HCT116 (cell line): ENCODE results near the gene DOCK2. TPM values are rescaled to one million over a fixed set of nuclear protein-coding genes. Genes with fewer than 3 reads are reported as not detected.

Experiments used
- ATAC-seq: fragments of 200-7000 bp; cut with Tn5 transposase; 2 replicates; pipeline ENCODE4 v1.9.1; 2020; ENCODE audit warnings: mild to moderate bottlenecking, moderate library complexity
- BruUV-seq: library from RNA; stranded (reverse); fragments of 400-500 nt; replicated peaks from 2 replicates; lab custom pipeline; 2021; lab: Mats Ljungman, UMichigan
- CTCF ChIA-PET: fragments of 300-600 bp; sonication (Branson Sonifier 250); formaldehyde crosslinking; loops from one replicate; lab custom pipeline; 2021; ENCODE audit warnings: antibody characterized with exemption; lab: Charles Lee
- POLR2A ChIA-PET: fragments of 300-600, 350-600 bp; sonication (Branson Sonifier 250); formaldehyde crosslinking; loops from one replicate; lab custom pipeline; 2021; ENCODE audit warnings: antibody characterized with exemption; lab: Charles Lee
- RAD21 ChIA-PET, 2 experiments: fragments of 300-600 bp; sonication (Branson Sonifier 250); formaldehyde crosslinking; loops; one replicate each; lab custom pipeline; 2023; ENCODE audit warnings: low total read pairs in 2 of 2; ENCODE audit not compliant: uncharacterized antibody in 2 of 2, unreplicated experiment in 2 of 2, low non-redundant PET in 1 of 2; lab: Charles Lee
- DNase-seq: peaks from one replicate; pipeline ENCODE4 v3.0.0-alpha.2; 2010; ENCODE audit warnings: low read depth, low spot score
- H2AFZ ChIP-seq: fragments of 200-600 bp; shearing (Covaris generic), sonication (generic); 2 replicates; pipeline ENCODE4 v1.6.1; 2017; ENCODE audit warnings: low read depth, mixed run types, mixed read lengths, antibody characterized with exemption, low read length; ENCODE audit not compliant: poor library complexity, severe bottlenecking
- H3K27ac ChIP-seq: 2 replicates; pipeline ENCODE4 v1.5.1; 2012; ENCODE audit warnings: low read depth, low read length
- H3K27me3 ChIP-seq: fragments of 200-600 bp; sonication (generic); 2 replicates; pipeline ENCODE4 v1.6.1; 2016; ENCODE audit warnings: mixed run types, low read length, mixed read lengths; ENCODE audit not compliant: insufficient read depth
- H3K36me3 ChIP-seq, 2 experiments: fragments of 200-500 bp in 1 of 2; fragments of 200-600 bp in 1 of 2; sonication (Bioruptor generic) in 1 of 2; sonication (generic) in 1 of 2; 2 replicates each; pipeline versions ENCODE4 v1.5.1 to v1.6.1; 2014 to 2016; ENCODE audit warnings: low read length in 2 of 2, inconsistent platforms in 1 of 2, mixed read lengths in 1 of 2, mixed run types in 1 of 2; ENCODE audit not compliant: insufficient read depth in 2 of 2, control insufficient read depth in 1 of 2
- H3K4me1 ChIP-seq, 2 experiments: fragments of 200-600 bp in 1 of 2; sonication (generic) in 1 of 2; 2 replicates each; pipeline versions ENCODE4 v1.5.1 to v1.6.1; 2012 to 2017; ENCODE audit warnings: low read length in 2 of 2, inconsistent platforms in 1 of 2, mild to moderate bottlenecking in 1 of 2, mixed read lengths in 1 of 2, mixed run types in 1 of 2, moderate library complexity in 1 of 2; ENCODE audit not compliant: insufficient read depth in 2 of 2, control insufficient read depth in 1 of 2
- H3K4me2 ChIP-seq: fragments of 200-600 bp; sonication (generic); 2 replicates; pipeline ENCODE4 v1.6.1; 2017; ENCODE audit warnings: mixed run types, low read length, mixed read lengths
- H3K4me3 ChIP-seq, 2 experiments: fragments of 200-600 bp in 1 of 2; sonication (generic) in 1 of 2; replicated peaks in 1 of 2; 2 replicates each; pipeline ENCODE4 v1.5.1; 2011 to 2016; ENCODE audit warnings: low read length in 2 of 2, control low read depth in 1 of 2, low read depth in 1 of 2, mild to moderate bottlenecking in 1 of 2, mixed read lengths in 1 of 2, mixed run types in 1 of 2
- H3K79me2 ChIP-seq: fragments of 200-600 bp; sonication (generic); 2 replicates; pipeline ENCODE4 v1.6.1; 2017; ENCODE audit warnings: mild to moderate bottlenecking, mixed run types, low read length, moderate library complexity, mixed read lengths; ENCODE audit not compliant: insufficient read depth
- H3K9ac ChIP-seq: fragments of 200-600 bp; sonication (generic); 2 replicates; pipeline ENCODE4 v1.6.1; 2016; ENCODE audit warnings: low read length, mixed read lengths
- H3K9me2 ChIP-seq: fragments of 200-600 bp; sonication (generic), shearing (Covaris generic); 2 replicates; pipeline ENCODE4 v1.6.1; 2017; ENCODE audit warnings: mixed run types, mild to moderate bottlenecking, moderate library complexity; ENCODE audit not compliant: insufficient read depth
- H3K9me3 ChIP-seq, 2 experiments: fragments of 200-500 bp in 1 of 2; fragments of 200-600 bp in 1 of 2; sonication (Bioruptor generic) in 1 of 2; sonication (generic) in 1 of 2; 2 replicates each; pipeline ENCODE4 v1.6.1; 2014 to 2017; ENCODE audit warnings: low read length in 2 of 2, mixed read lengths in 2 of 2, inconsistent platforms in 1 of 2, low read depth in 1 of 2, mild to moderate bottlenecking in 1 of 2, mixed run types in 1 of 2, moderate library complexity in 1 of 2; ENCODE audit not compliant: control insufficient read depth in 1 of 2, insufficient read depth in 1 of 2
- H4K20me1 ChIP-seq: fragments of 200-600 bp; sonication (generic), shearing (Covaris generic); 2 replicates; pipeline ENCODE4 v1.6.1; 2017; ENCODE audit warnings: mixed run types, mild to moderate bottlenecking, moderate library complexity; ENCODE audit not compliant: insufficient read depth
- ATF3 ChIP-seq: IDR thresholded peaks from 2 replicates; pipeline ENCODE4 v1.6.1; 2012
- CBX3 ChIP-seq: IDR thresholded peaks from 2 replicates; pipeline ENCODE4 v1.6.1; 2012; ENCODE audit warnings: low read depth
- CTCF ChIP-seq, 3 experiments: fragments of 200-600 bp in 1 of 3; sonication (generic) in 1 of 3; IDR thresholded peaks in 2 of 3; conservative IDR thresholded peaks in 1 of 3; 2 replicates each; pipeline ENCODE4 v1.5.1; 2012 to 2017; ENCODE audit warnings: low read depth in 2 of 3, low read length in 2 of 3, antibody characterized with exemption in 1 of 3, borderline replicate concordance in 1 of 3, control low read depth in 1 of 3, mild to moderate bottlenecking in 1 of 3, mixed read lengths in 1 of 3, mixed run types in 1 of 3, moderate library complexity in 1 of 3; ENCODE audit not compliant: insufficient read depth in 1 of 3
- EGR1 ChIP-seq: IDR thresholded peaks from 2 replicates; pipeline ENCODE4 v1.6.1; 2012; ENCODE audit warnings: low read depth
- ELF1 ChIP-seq: IDR thresholded peaks from 2 replicates; pipeline ENCODE4 v1.6.1; 2012; ENCODE audit warnings: low read depth, borderline replicate concordance
- EZH2 ChIP-seq: fragments of 200-600 bp; sonication (generic); IDR thresholded peaks from 2 replicates; pipeline ENCODE4 v1.6.1; 2017; ENCODE audit warnings: antibody characterized with exemption, mixed run types
- JUND ChIP-seq: IDR thresholded peaks from 2 replicates; pipeline ENCODE4 v1.6.1; 2012
- MAX ChIP-seq: IDR thresholded peaks from 2 replicates; pipeline ENCODE4 v1.6.1; 2012
- POLR2A ChIP-seq: IDR thresholded peaks from 2 replicates; pipeline ENCODE4 v1.7.0; 2011; ENCODE audit warnings: borderline replicate concordance; ENCODE audit not compliant: insufficient read depth, insufficient read length; ENCODE audit errors: extremely low read depth
- POLR2AphosphoS5 ChIP-seq: IDR thresholded peaks from 2 replicates; pipeline ENCODE4 v1.6.1; 2011; ENCODE audit warnings: mild to moderate bottlenecking, low read depth, low read length, moderate library complexity
- RAD21 ChIP-seq: IDR thresholded peaks from 2 replicates; pipeline ENCODE4 v1.6.1; 2012; ENCODE audit warnings: low read depth, mild to moderate bottlenecking
- REST ChIP-seq: IDR thresholded peaks from 2 replicates; pipeline ENCODE4 v1.6.1; 2012; ENCODE audit warnings: low read depth
- SP1 ChIP-seq: IDR thresholded peaks from 2 replicates; pipeline ENCODE4 v1.6.1; 2012; ENCODE audit warnings: low read depth
- TCF7L2 ChIP-seq: IDR thresholded peaks from 2 replicates; pipeline ENCODE4 v1.7.0; 2011; ENCODE audit warnings: borderline replicate concordance, inconsistent platforms; ENCODE audit not compliant: insufficient read depth, insufficient read length; ENCODE audit errors: extremely low read depth
- YY1 ChIP-seq: IDR thresholded peaks from 2 replicates; pipeline ENCODE4 v1.6.1; 2011; ENCODE audit warnings: low read length, low read depth, moderate library complexity, mild to moderate bottlenecking; ENCODE audit not compliant: insufficient replicate concordance; ENCODE audit errors: extremely low read depth
- ZFX ChIP-seq: fragments of 450-650 bp; IDR thresholded peaks from 2 replicates; pipeline ENCODE4 v1.6.1; 2017
- intact Hi-C: fragments of 100-400 bp; cut with micrococcal nuclease; formaldehyde crosslinking; loops from 2 replicates; pipeline ENCODE4 v1.10.0; 2022
- total RNA-seq: library from RNA; stranded (reverse); gene quantifications from one replicate; pipeline ENCODE4 v1.2.1, GENCODE V29; 2021; ENCODE audit not compliant: unreplicated experiment

Gene DOCK2
- total RNA-seq, 1 experiment from 2014 or later: 0.89 TPM

GRCh38 chr5:169651526-169651925, 14.5 kb downstream of the DOCK2 start:
- ATAC-seq (no peak), DNase-seq (no peak)
- no TSS peak for BruUV-seq
- no peak overlapping the region for H3K9ac ChIP-seq
- ChIA-PET POLR2A (no interaction called here), RAD21 (no interaction called here), CTCF (no interaction called here)
- H3K4me1 ChIP-seq: no peaks in the 10 kb centered on the region
- TF ChIP-seq REST (no peak), POLR2AphosphoS5 (no peak), ELF1 (no peak), POLR2A (no peak), CTCF (IDR thresholded peaks at IDR 0.05 in 2 of 3, conservative IDR thresholded peaks at IDR 0.05 in 1 of 3; ENCODE audit: borderline replicate concordance in 1 of 3, insufficient read depth in 1 of 3, low read depth in 2 of 3, low read length in 2 of 3) (no peak), ATF3 (no peak), MAX (no peak), ZFX (no peak), CBX3 (no peak), RAD21 (no peak), JUND (no peak), YY1 (no peak), EGR1 (no peak), TCF7L2 (no peak), EZH2 (no peak), SP1 (no peak)
- intact Hi-C loops: no loop called here
- H3K27me3 ChIP-seq: peaks cover 22% of the 10 kb centered on the region
- H3K9me2 ChIP-seq: no peaks in the 10 kb centered on the region
- no peaks in the 10 kb centered on the region for H4K20me1 ChIP-seq
- no peak overlapping the region for H2AFZ ChIP-seq
- no peak overlapping the region for H3K27ac ChIP-seq
- H3K9me3 ChIP-seq: no peaks in the 10 kb centered on the region
- H3K79me2 ChIP-seq: no peaks in the 10 kb centered on the region
- H3K36me3 ChIP-seq: no peaks in the 10 kb centered on the region
- no peak overlapping the region for H3K4me3 ChIP-seq
- no peak overlapping the region for H3K4me2 ChIP-seq
